Urinary bladder (tissue), 4 donors: ENCODE measurements around the gene RPP38. TPM values are rescaled to one million over a fixed set of nuclear protein-coding genes. Genes with fewer than 3 reads are reported as not detected.

ENCODE experiments used
- DNase-seq: peaks from one replicate; pipeline ENCODE4 v3.0.0-alpha.2; 2015; ENCODE audit errors: extremely low spot score
- H3K27ac ChIP-seq: one replicate; pipeline ENCODE4 v1.5.1; 2013; ENCODE audit warnings: low read depth, mild to moderate bottlenecking, moderate library complexity
- H3K36me3 ChIP-seq: one replicate; pipeline ENCODE4 v1.6.1; 2013; ENCODE audit warnings: mild to moderate bottlenecking, moderate library complexity; ENCODE audit not compliant: insufficient read depth
- H3K4me1 ChIP-seq: one replicate; pipeline ENCODE4 v1.6.1; 2013; ENCODE audit warnings: mild to moderate bottlenecking, moderate library complexity; ENCODE audit not compliant: insufficient read depth
- H3K4me3 ChIP-seq: one replicate; pipeline ENCODE4 v1.5.1; 2013; ENCODE audit warnings: low read depth, low read length
- WGBS: extraction: QIAGEN DNeasy Blood & Tissue Kit; methylation state at CpG from one replicate; pipeline ENCODE4 v1.1.7; 2013; 5-methylcytosine and 5-hydroxymethylcytosine counted together
- polyA plus RNA-seq: library from polyadenylated mRNA; stranded (reverse); fragments of 200-250 nt; gene quantifications from one replicate; pipeline ENCODE4 v1.2.3, GENCODE V29; 2013
- total RNA-seq: library from RNA; depleted of rRNA; stranded (reverse); fragments of >200 nt; gene quantifications from one replicate; pipeline ENCODE4 v1.2.3, GENCODE V29; 2014
- donor health status: healthy with polysubstance abuse.
- donor health status: healthy.

The RPP38 gene
- total and polyA plus RNA-seq, 2 donors = 7.5 to 19.8 TPM

- Histone ChIP-seq H3K27ac (no peak within 1 kb of the TSS), H3K36me3 (no peaks in the 10 kb centered on the region), H3K4me3 (peak within 1 kb of the TSS; percentile 52), H3K4me1 (peaks cover 3% of the 10 kb centered on the region)
- WGBS = 6% methylated on average over 63 of the region's 63 CpGs
- no peak for DNase-seq
These were observed 8.5 kb upstream of the RPP38 start, which contains the start of gene ACBD7 for GRCh38 chr10:15088428-15089261. Gene ACBD7, minus strand, starts transcription at chr10:15088776. Its CDS starts 48 bp downstream, at chr10:15088728.

- no peaks in the 10 kb centered on the region for H3K36me3 ChIP-seq
- peaks cover 3% of the 10 kb centered on the region for H3K4me1 ChIP-seq
- no peak overlapping the region for H3K27ac ChIP-seq
- no peak overlapping the region for H3K4me3 ChIP-seq
- WGBS = 87% methylated on average over 5 of the region's 5 CpGs
- no peak for DNase-seq
These were observed 5.7 kb upstream of the RPP38 start for GRCh38 chr10:15091418-15091817.

GRCh38 chr10:15092855-15093408 is 4.2 kb upstream of the RPP38 start:
- Histone ChIP-seq H3K36me3 (no peaks in the 10 kb centered on the region), H3K4me1 (peaks cover 3% of the 10 kb centered on the region), H3K4me3 (no peak overlapping the region), H3K27ac (no peak overlapping the region)
- DNase-seq = no peak
- WGBS = 90% methylated on average over 16 of the region's 16 CpGs

- Histone ChIP-seq H3K27ac (no peak overlapping the region), H3K36me3 (peaks cover 2% of the 10 kb centered on the region), H3K4me1 (no peaks in the 10 kb centered on the region), H3K4me3 (peak overlapping the region; percentile 84)
- no peak for DNase-seq
- under 1% methylated on average over 11 of the region's 11 CpGs for WGBS
These were observed 519 bp upstream of the RPP38 start for GRCh38 chr10:15096661-15097010.

- no peak for DNase-seq
- Histone ChIP-seq H3K4me3 (no peak overlapping the region), H3K4me1 (no peaks in the 10 kb centered on the region), H3K27ac (no peak overlapping the region), H3K36me3 (peaks cover 5% of the 10 kb centered on the region)
- 33% methylated on average over 4 of the region's 4 CpGs for WGBS
These were observed 2.7 kb downstream of the RPP38 start for GRCh38 chr10:15099886-15100285.

GRCh38 chr10:15103513-15103912 is 6.4 kb downstream of the RPP38 start:
- no peak overlapping the region for H3K4me3 ChIP-seq
- WGBS = 84% methylated on average over 9 of the region's 9 CpGs
- no peak for DNase-seq
- no peak overlapping the region for H3K27ac ChIP-seq
- no peaks in the 10 kb centered on the region for H3K4me1 ChIP-seq
- peaks cover 6% of the 10 kb centered on the region for H3K36me3 ChIP-seq

- no peak overlapping the region for H3K4me3 ChIP-seq
- H3K27ac ChIP-seq = no peak overlapping the region
- H3K36me3 ChIP-seq = peaks cover 6% of the 10 kb centered on the region
- H3K4me1 ChIP-seq = no peaks in the 10 kb centered on the region
- WGBS = 54% methylated on average over 8 of the region's 8 CpGs
- DNase-seq = no peak
These were observed 9.3 kb downstream of the RPP38 start for GRCh38 chr10:15106352-15107013.

- Histone ChIP-seq H3K4me3 (no peak overlapping the region), H3K4me1 (no peaks in the 10 kb centered on the region), H3K27ac (no peak overlapping the region), H3K36me3 (peaks cover 4% of the 10 kb centered on the region)
- 92% methylated on average over 13 of the region's 13 CpGs for WGBS
- no peak for DNase-seq
These were observed 15.5 kb downstream of the RPP38 start for GRCh38 chr10:15112657-15113056.

GRCh38 chr10:15113766-15114165 is 16.6 kb downstream of the RPP38 start:
- DNase-seq = no peak
- Histone ChIP-seq H3K4me3 (no peak overlapping the region), H3K27ac (no peak overlapping the region), H3K36me3 (peaks cover 4% of the 10 kb centered on the region), H3K4me1 (no peaks in the 10 kb centered on the region)
- 88% methylated on average over 4 of the region's 4 CpGs for WGBS

GRCh38 chr10:15116225-15116624 is 19.1 kb downstream of the RPP38 start:
- no peak for DNase-seq
- peaks cover 3% of the 10 kb centered on the region for H3K36me3 ChIP-seq
- 88% methylated on average over 5 of the region's 5 CpGs for WGBS
- H3K4me1 ChIP-seq = no peaks in the 10 kb centered on the region
- H3K27ac ChIP-seq = no peak overlapping the region
- no peak overlapping the region for H3K4me3 ChIP-seq

GRCh38 chr10:15118615-15119014 is 21.5 kb downstream of the RPP38 start:
- Histone ChIP-seq H3K36me3 (peaks cover 2% of the 10 kb centered on the region), H3K27ac (no peak overlapping the region), H3K4me1 (no peaks in the 10 kb centered on the region)

GRCh38 chr10:15120523-15120922 is 23.4 kb downstream of the RPP38 start:
- no peak overlapping the region for H3K27ac ChIP-seq
- 92% methylated on average over 5 of the region's 5 CpGs for WGBS
- H3K4me3 ChIP-seq = no peak overlapping the region
- no peaks in the 10 kb centered on the region for H3K4me1 ChIP-seq
- no peaks in the 10 kb centered on the region for H3K36me3 ChIP-seq
- DNase-seq = no peak

More at GRCh38 chr10:15118615-15119014, 21.5 kb downstream of the RPP38 start:
- no peak for DNase-seq
- H3K4me3 ChIP-seq = no peak overlapping the region
- WGBS = 91% methylated on average over 1 of the region's 1 CpG

- Histone ChIP-seq H3K4me1 (no peaks in the 10 kb centered on the region), H3K27ac (no peak overlapping the region), H3K36me3 (no peaks in the 10 kb centered on the region), H3K4me3 (no peak overlapping the region)
- WGBS = 98% methylated on average over 1 of the region's 1 CpG
- no peak for DNase-seq
These were observed 24.6 kb downstream of the RPP38 start for GRCh38 chr10:15121707-15122106.
